ENCODE results near the gene USH2A.

- TF ChIP-seq CTCF (IDR thresholded peaks at IDR 0.05 in 2 of 3, conservative IDR thresholded peaks at IDR 0.05 in 1 of 3; ENCODE audit: borderline replicate concordance in 1 of 3, insufficient read depth in 1 of 3, low read depth in 2 of 3, low read length in 2 of 3) (no peak), EGR1 (IDR thresholded peaks at IDR 0.05; ENCODE audit: low read depth) (no peak), EZH2phosphoT487 (IDR thresholded peaks at IDR 0.05; ENCODE audit: borderline replicate concordance) (no peak), POLR2A (IDR thresholded peaks at IDR 0.05; ENCODE audit: borderline replicate concordance, extremely low read depth, insufficient read depth, insufficient read length) (no peak), POLR2AphosphoS5 (IDR thresholded peaks at IDR 0.05; ENCODE audit: low read depth, low read length) (no peak), CBX3 (IDR thresholded peaks at IDR 0.05; ENCODE audit: low read depth) (no peak), ATF3 (IDR thresholded peaks at IDR 0.05) (no peak), EZH2 (IDR thresholded peaks at IDR 0.05) (no peak), JUND (IDR thresholded peaks at IDR 0.05) (no peak), FOSL1 (IDR thresholded peaks at IDR 0.05; ENCODE audit: low read depth) (no peak), ELF1 (IDR thresholded peaks at IDR 0.05; ENCODE audit: borderline replicate concordance, low read depth) (no peak), REST (IDR thresholded peaks at IDR 0.05; ENCODE audit: low read depth) (no peak)
These were observed 239.8 kb downstream of the USH2A start for GRCh38 chr1:216183454-216183853.

Measured in HCT116 (cell line).